HepG2 (cell line): ENCODE measurements around the gene RABIF. TPM values are rescaled to one million over a fixed set of nuclear protein-coding genes. Genes with fewer than 3 reads are reported as not detected.

ENCODE experiments used
- ATAC-seq: fragments of 200-7000 bp; cut with Tn5 transposase; 3 replicates; pipeline ENCODE4 v1.9.1; 2020; ENCODE audit warnings: mild to moderate bottlenecking, moderate library complexity
- BruUV-seq: library from RNA; stranded (reverse); fragments of 400-500 nt; replicated peaks from 2 replicates; lab custom pipeline; 2021; lab: Mats Ljungman, UMichigan
- CTCF ChIA-PET: fragments of 300-600 bp; formaldehyde crosslinking; extraction: SDS; loops from one replicate; lab custom pipeline; 2021; ENCODE audit warnings: low total read pairs, inconsistent platforms, low intra/inter-chr PET ratio; lab: Yijun Ruan, JAX
- POLR2A ChIA-PET: fragments of 350-600 bp; sonication (Branson Sonifier 250); formaldehyde crosslinking; loops from one replicate; lab custom pipeline; 2020; ENCODE audit warnings: antibody characterized with exemption, inconsistent platforms; lab: Yijun Ruan, JAX
- DNase-seq: peaks from one replicate; pipeline ENCODE4 v3.0.0-alpha.2; 2015; ENCODE audit warnings: low spot score
- FAIRE-seq: peaks from 3 replicates; lab custom pipeline; 2011; peaks lifted over from hg19 to GRCh38; lab: Jason Lieb, UNC
- H2AFZ ChIP-seq: one replicate; pipeline ENCODE4 v1.6.1; 2011; ENCODE audit warnings: low read length, inconsistent platforms
- H3K27ac ChIP-seq: fragments of 300-600 bp; 3 replicates; pipeline ENCODE4 v1.8.0; 2011; ENCODE audit warnings: mixed run types, mild to moderate bottlenecking, mixed read lengths, low read length, inconsistent platforms; ENCODE audit not compliant: insufficient read depth; ENCODE audit errors: extremely low read length
- H3K27me3 ChIP-seq, 2 experiments: fragments of 200-600 bp in 1 of 2; 2 replicates in 1 of 2; 3 replicates in 1 of 2; pipeline versions ENCODE4 v1.6.0 to v1.8.0; 2011; ENCODE audit warnings: low read length in 2 of 2, mild to moderate bottlenecking in 2 of 2, moderate library complexity in 2 of 2, inconsistent platforms in 1 of 2; ENCODE audit not compliant: insufficient read depth in 2 of 2, control insufficient read depth in 1 of 2
- H3K36me3 ChIP-seq, 2 experiments: fragments of 200-600 bp in 1 of 2; replicated peaks in 1 of 2; 2 replicates in 1 of 2; 3 replicates in 1 of 2; pipeline versions ENCODE4 v1.5.1 to v1.8.0; 2011; ENCODE audit warnings: low read length in 2 of 2, inconsistent platforms in 1 of 2; ENCODE audit not compliant: insufficient read depth in 2 of 2, control insufficient read depth in 1 of 2
- H3K4me1 ChIP-seq: 2 replicates; pipeline ENCODE4 v1.5.1; 2012; ENCODE audit warnings: low read length, inconsistent platforms; ENCODE audit not compliant: insufficient read depth
- H3K4me2 ChIP-seq: 2 replicates; pipeline ENCODE4 v1.6.0; 2011; ENCODE audit warnings: low read depth, low read length, inconsistent platforms
- H3K4me3 ChIP-seq, 3 experiments: fragments of 200-600 bp in 1 of 3; sonication (generic), shearing (Covaris generic) in 1 of 3; replicated peaks in 1 of 3; 2 replicates each; pipeline ENCODE4 v1.5.1; 2011 to 2016; ENCODE audit warnings: low read length in 3 of 3, inconsistent platforms in 2 of 3, low read depth in 2 of 3, mild to moderate bottlenecking in 2 of 3, control low read depth in 1 of 3, mixed read lengths in 1 of 3; ENCODE audit not compliant: insufficient read depth in 1 of 3
- H3K79me2 ChIP-seq: one replicate; pipeline ENCODE4 v1.6.1; 2011; ENCODE audit warnings: low read length, inconsistent platforms; ENCODE audit not compliant: insufficient read depth
- H3K9ac ChIP-seq: 2 replicates; pipeline ENCODE4 v1.6.0; 2011; ENCODE audit warnings: mild to moderate bottlenecking, low read depth, low read length, inconsistent platforms; ENCODE audit not compliant: insufficient read depth
- H3K9me3 ChIP-seq: 2 replicates; pipeline ENCODE4 v1.5.1; 2012; ENCODE audit warnings: mild to moderate bottlenecking, low read length
- H4K20me1 ChIP-seq: 2 replicates; pipeline ENCODE4 v1.6.0; 2011; ENCODE audit warnings: inconsistent platforms, mild to moderate bottlenecking, low read length, moderate library complexity; ENCODE audit not compliant: insufficient read depth
- CREBL2 ChIP-seq: sonication (generic); formaldehyde crosslinking; IDR thresholded peaks from 2 replicates; pipeline ENCODE4 v1.8.1; 2023; ENCODE audit warnings: missing genetic modification reagents, mild to moderate bottlenecking, borderline replicate concordance
- DNMT1 ChIP-seq: sonication (generic); formaldehyde crosslinking; IDR thresholded peaks from 2 replicates; pipeline ENCODE4 v1.5.1; 2020; ENCODE audit warnings: mild to moderate bottlenecking, missing genetic modification reagents
- ESRRA ChIP-seq: sonication (generic); formaldehyde crosslinking; IDR thresholded peaks from 2 replicates; pipeline ENCODE4 v1.5.1; 2020; ENCODE audit warnings: mild to moderate bottlenecking, low read depth, missing genetic modification reagents
- ETV6 ChIP-seq: sonication (generic); formaldehyde crosslinking; conservative IDR thresholded peaks from 2 replicates; pipeline ENCODE4 v1.4.0; 2020; ENCODE audit warnings: missing genetic modification reagents
- GPBP1L1 ChIP-seq: sonication (generic); formaldehyde crosslinking; IDR thresholded peaks from 2 replicates; pipeline ENCODE4 v1.5.0; 2020; ENCODE audit warnings: mild to moderate bottlenecking, missing genetic modification reagents
- RFX3 ChIP-seq: IDR thresholded peaks from 2 replicates; pipeline ENCODE4 v1.6.1; 2016; ENCODE audit warnings: missing biosample characterization, missing genetic modification reagents
- ZBTB20 ChIP-seq: sonication (generic); formaldehyde crosslinking; IDR thresholded peaks from 2 replicates; pipeline ENCODE4 v1.8.1; 2023; ENCODE audit warnings: missing genetic modification reagents, low read depth, mild to moderate bottlenecking, borderline replicate concordance
- ZBTB21 ChIP-seq: sonication (generic); formaldehyde crosslinking; IDR thresholded peaks from 2 replicates; pipeline ENCODE4 v1.4.0; 2020; ENCODE audit warnings: missing genetic modification reagents
- ZNF678 ChIP-seq: sonication (generic); formaldehyde crosslinking; IDR thresholded peaks from 2 replicates; pipeline ENCODE4 v1.4.0; 2020; ENCODE audit warnings: mild to moderate bottlenecking, missing genetic modification reagents
- ZNF747 ChIP-seq: sonication (generic); formaldehyde crosslinking; IDR thresholded peaks from 2 replicates; pipeline ENCODE4 v1.8.1; 2023; ENCODE audit warnings: missing genetic modification reagents, mild to moderate bottlenecking, borderline replicate concordance
- ZSCAN31 ChIP-seq: sonication (generic); formaldehyde crosslinking; IDR thresholded peaks from 2 replicates; pipeline ENCODE4 v1.5.0; 2020; ENCODE audit warnings: low read depth, mild to moderate bottlenecking, missing genetic modification reagents
- WGBS: methylation state at CpG from one replicate; pipeline ENCODE4 v1.1.6; 2017; ENCODE audit warnings: low lambda C conversion rate; 5-methylcytosine and 5-hydroxymethylcytosine counted together
- in situ Hi-C: cut with HindIII; loops from 2 replicates; pipeline ENCODE4 v1.10.0; 2017; ENCODE audit warnings: low pct_unique_long_range_greater_than_20kb; ENCODE audit not compliant: extremely low pct_ligation_motif_present
- intact Hi-C: fragments of 100-400 bp; cut with micrococcal nuclease; formaldehyde crosslinking; loops from one replicate; pipeline ENCODE4 v1.10.0; 2022; ENCODE audit not compliant: unreplicated experiment
- polyA plus RNA-seq, 8 experiments: library from polyadenylated mRNA; depleted of rRNA in 3 of 8; stranded (reverse) in 7 of 8; unstranded in 1 of 8; fragments of >200 nt; fragmentation: Illumina TruSeq in 4 of 8; extraction: Trizol in 4 of 8; gene quantifications; 2 replicates each; pipeline versions ENCODE4 v1.2.1 to v1.2.3, GENCODE V29; 2011 to 2016; ENCODE audit warnings: low read depth in 4 of 8, missing spikeins in 1 of 8, mixed read lengths in 1 of 8; ENCODE audit not compliant: insufficient read depth in 1 of 8
- total RNA-seq, 5 experiments: library from RNA; depleted of rRNA; stranded (reverse); fragments of >200 nt; fragmentation: Illumina TruSeq; extraction: Trizol; gene quantifications; 2 replicates each; pipeline ENCODE4 v1.2.3, GENCODE V29; 2016; ENCODE audit warnings: low read depth in 1 of 5
- TF ChIP-seq, protein P1 (sequence below): sonication (generic); formaldehyde crosslinking; IDR thresholded peaks from 2 replicates; pipeline ENCODE4 v1.8.1; 2023; ENCODE audit warnings: mild to moderate bottlenecking, missing genetic modification reagents, borderline replicate concordance

The RABIF gene
- total and polyA plus RNA-seq, 2 of the 13 experiments (the other 11 are each of a cell fraction or from before 2014, with no cell fraction given): 7.6 to 8.3 TPM

GRCh38 chr1:202856014-202856413 lies 32.9 kb downstream of the RABIF start:
- H4K20me1 ChIP-seq: no peaks in the 10 kb centered on the region
- FAIRE-seq (no peak), ATAC-seq (no peak), DNase-seq (no peak)
- no peak overlapping the region for H3K4me3 ChIP-seq
- WGBS: 100% methylated on average over 2 of the region's 2 CpGs
- peaks cover 1 to 12% of the 10 kb centered on the region in 2 experiments; a peak in 2 of 5 replicates for H3K36me3 ChIP-seq
- H3K79me2 ChIP-seq: peaks cover 10% of the 10 kb centered on the region
- no peak overlapping the region for H3K4me2 ChIP-seq
- H2AFZ ChIP-seq: no peak overlapping the region
- in situ Hi-C loops: loop anchor here (5.0 kb wide), 1 partner anchor 44 kb away; the partner anchor contains the start of gene PCAT6
- intact Hi-C loops: no loop called here
- ChIA-PET POLR2A (no interaction called here), CTCF (no interaction called here)
- no peak for TF ChIP-seq ZBTB21
- TF ChIP-seq, protein P1, sequence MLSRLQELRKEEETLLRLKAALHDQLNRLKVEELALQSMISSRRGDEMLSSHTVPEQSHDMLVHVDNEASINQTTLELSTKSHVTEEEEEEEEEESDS (CRISPR knock-in tag): no peak
- TF ChIP-seq CREBL2: no peak
- no peak for TF ChIP-seq DNMT1 (CRISPR knock-in tag)
- no peaks in the 10 kb centered on the region for H3K9me3 ChIP-seq
- H3K27me3 ChIP-seq: no peaks in the 10 kb centered on the region
- H3K27ac ChIP-seq: peak overlapping the region; percentile 62
- peaks cover 59% of the 10 kb centered on the region for H3K4me1 ChIP-seq
- H3K9ac ChIP-seq: no peak overlapping the region
- no TSS peak for BruUV-seq

DNA sequence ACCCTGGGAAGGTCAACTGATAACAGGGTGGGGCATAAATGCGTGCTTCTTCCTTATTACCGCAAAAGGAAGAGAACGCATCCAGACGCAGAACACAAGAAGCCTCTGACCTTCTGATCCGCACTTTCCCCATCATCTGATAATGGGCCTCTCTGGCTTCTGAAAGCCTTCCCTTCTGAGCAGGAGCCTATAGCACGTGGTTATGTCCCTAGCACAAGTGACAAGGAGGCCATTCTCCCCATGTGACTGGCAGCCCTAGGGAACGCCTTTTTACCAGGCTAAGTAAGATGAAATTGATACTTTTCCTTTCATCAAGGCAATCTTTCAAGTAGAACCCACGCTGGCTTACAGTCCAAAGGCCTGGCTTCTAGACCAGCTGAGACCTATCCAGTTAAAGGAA lies 34.2 kb downstream of the RABIF start:
- no peak for DNase-seq
- Histone ChIP-seq H3K9me3 (no peaks in the 10 kb centered on the region), H3K4me1 (peaks cover 58% of the 10 kb centered on the region), H3K36me3 (peaks cover 1 to 12% of the 10 kb centered on the region in 2 experiments; a peak in 2 of 5 replicates), H3K79me2 (peaks cover 5% of the 10 kb centered on the region), H3K4me3 (no peak overlapping the region), H3K4me2 (no peak overlapping the region), H3K27ac (no peak overlapping the region), H2AFZ (no peak overlapping the region), H3K27me3 (no peaks in the 10 kb centered on the region), H3K9ac (no peak overlapping the region), H4K20me1 (no peaks in the 10 kb centered on the region)
- no peak for ATAC-seq
- TF ChIP-seq ZNF678 (CRISPR knock-in tag) (no peak), GPBP1L1 (CRISPR knock-in tag) (no peak), ETV6 (no peak), ZNF747 (CRISPR knock-in tag) (no peak), ESRRA (no peak), ZSCAN31 (CRISPR knock-in tag) (no peak), RFX3 (CRISPR knock-in tag) (no peak), ZBTB20 (no peak)
- in situ Hi-C loops (loop anchor here (5.0 kb wide), 1 partner anchor 42 kb away; the partner anchor contains the start of gene PCAT6), intact Hi-C loops (no loop called here)
- POLR2A ChIA-PET: no interaction called here
- WGBS: 96% methylated on average over 8 of the region's 8 CpGs
- CTCF ChIA-PET: no interaction called here
- no peak for FAIRE-seq
- no TSS peak for BruUV-seq
